IMR-90 (cell line): Measurements from ENCODE around the gene GPR84.

Source experiments
- CEBPB ChIP-seq: IDR thresholded peaks from 2 replicates; pipeline ENCODE4 v1.6.1; 2012; ENCODE audit warnings: low read depth, low read length, improper control_type of control experiment
- CTCF ChIP-seq: conservative IDR thresholded peaks from 2 replicates; pipeline ENCODE4 v1.5.1; 2012; ENCODE audit warnings: mild to moderate bottlenecking, low read depth, low read length, improper control_type of control experiment
- ELK1 ChIP-seq: fragments of 150-350 bp; IDR thresholded peaks from 2 replicates; pipeline ENCODE4 v1.6.1; 2016; ENCODE audit warnings: low read depth, mild to moderate bottlenecking, low read length, moderate library complexity, borderline replicate concordance
- FOS ChIP-seq: fragments of 150-350 bp; IDR thresholded peaks from 2 replicates; pipeline ENCODE4 v1.6.1; 2016; ENCODE audit warnings: low read depth, low read length
- MAZ ChIP-seq: IDR thresholded peaks from 2 replicates; pipeline ENCODE4 v1.6.1; 2012; ENCODE audit warnings: low read depth, mild to moderate bottlenecking, low read length, improper control_type of control experiment, moderate library complexity, borderline replicate concordance
- MXI1 ChIP-seq: IDR thresholded peaks from 2 replicates; pipeline ENCODE4 v1.6.1; 2012; ENCODE audit warnings: low read depth, mild to moderate bottlenecking, low read length, moderate library complexity, borderline replicate concordance
- POLR2A ChIP-seq: IDR thresholded peaks from 2 replicates; pipeline ENCODE4 v1.6.1; 2012; ENCODE audit warnings: mild to moderate bottlenecking, low read depth, low read length
- RAD21 ChIP-seq: IDR thresholded peaks from 2 replicates; pipeline ENCODE4 v1.6.1; 2012; ENCODE audit warnings: low read length, improper control_type of control experiment
- RCOR1 ChIP-seq: IDR thresholded peaks from 2 replicates; pipeline ENCODE4 v1.6.1; 2012; ENCODE audit warnings: mild to moderate bottlenecking, low read length, improper control_type of control experiment; ENCODE audit not compliant: insufficient replicate concordance
- RFX5 ChIP-seq: IDR thresholded peaks from 2 replicates; pipeline ENCODE4 v1.8.0; 2012; ENCODE audit warnings: low read depth, mild to moderate bottlenecking, low read length, moderate library complexity
- USF2 ChIP-seq: fragments of 150-350 bp; IDR thresholded peaks from 2 replicates; pipeline ENCODE4 v1.6.1; 2017; ENCODE audit warnings: mild to moderate bottlenecking, antibody characterized with exemption, low read length, low read depth

- TF ChIP-seq CTCF: no peak
- no peak for TF ChIP-seq MXI1
- no peak for TF ChIP-seq FOS
- TF ChIP-seq POLR2A: no peak
- TF ChIP-seq ELK1: no peak
- no peak for TF ChIP-seq USF2
- TF ChIP-seq MAZ: no peak
- no peak for TF ChIP-seq RAD21
- no peak for TF ChIP-seq CEBPB
- no peak for TF ChIP-seq RCOR1
- TF ChIP-seq RFX5: no peak
Measured at GRCh38 chr12:54405573-54405972, 41.3 kb upstream of the GPR84 start.
